ENCODE results near the gene ID1.
"Not testable (repeated sequence)": the region's sequence is repeated elsewhere in the genome, so short reads cannot be mapped to it uniquely, and the experiment has no call there.

ID1 gene

GRCh38 chr20:31637660-31638059, 32.6 kb downstream of the ID1 start, which contains the start of gene COX4I2:
TSS of gene COX4I2 (plus strand) at chr20:31637912. CDS start at chr20:31639018, 1,106 bp downstream.
- no peak for DNase-seq (ENCODE audit: low spot score)

GRCh38 chr20:31638317-31638716, 33.2 kb downstream of the ID1 start:
- no peak for DNase-seq (ENCODE audit: low spot score)

DNA sequence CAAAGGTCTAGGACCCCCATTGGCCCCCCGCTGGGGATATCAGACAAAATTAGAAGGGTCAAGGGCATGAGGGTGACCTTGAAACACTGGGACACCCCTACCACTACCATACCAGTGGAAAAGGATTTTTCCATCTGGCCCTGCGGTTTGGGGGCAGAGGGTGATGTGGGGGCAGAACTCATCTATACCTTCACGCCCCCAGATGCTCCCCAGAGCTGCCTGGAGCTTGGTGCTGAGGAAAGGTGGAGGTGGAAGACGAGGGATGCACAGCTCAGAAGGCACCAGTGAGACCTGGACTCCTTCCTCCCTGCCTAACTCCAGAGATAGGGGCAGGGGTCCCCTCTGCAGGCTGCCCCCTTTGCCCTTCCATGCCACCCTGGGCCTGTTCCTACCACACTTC, 33.7 kb downstream of the ID1 start:
- no peak for DNase-seq (ENCODE audit: low spot score)

DNA sequence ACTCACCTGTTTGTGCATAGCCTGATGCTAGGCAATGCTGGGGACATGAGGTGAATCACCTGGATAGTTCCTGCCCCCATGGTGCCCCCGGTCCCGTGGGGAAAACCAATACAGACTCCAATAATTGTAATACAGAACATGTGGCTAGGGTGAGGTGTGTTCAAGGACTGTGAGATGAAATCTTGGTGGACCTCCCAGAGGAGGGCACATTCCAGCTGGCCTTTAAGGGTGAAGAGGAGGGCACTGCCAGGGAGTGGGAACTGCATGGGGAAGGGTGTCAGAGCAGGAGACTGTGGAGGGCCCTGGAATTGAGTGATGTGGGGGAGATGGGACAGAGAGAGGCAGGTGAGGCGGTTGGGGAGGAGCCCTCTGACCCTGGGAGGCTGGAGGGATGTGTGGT, 35.2 kb downstream of the ID1 start:
- no peak for DNase-seq (ENCODE audit: low spot score)

GRCh38 chr20:31641391-31641790, 36.3 kb downstream of the ID1 start:
- DNase-seq (ENCODE audit: low spot score) = no peak

DNA sequence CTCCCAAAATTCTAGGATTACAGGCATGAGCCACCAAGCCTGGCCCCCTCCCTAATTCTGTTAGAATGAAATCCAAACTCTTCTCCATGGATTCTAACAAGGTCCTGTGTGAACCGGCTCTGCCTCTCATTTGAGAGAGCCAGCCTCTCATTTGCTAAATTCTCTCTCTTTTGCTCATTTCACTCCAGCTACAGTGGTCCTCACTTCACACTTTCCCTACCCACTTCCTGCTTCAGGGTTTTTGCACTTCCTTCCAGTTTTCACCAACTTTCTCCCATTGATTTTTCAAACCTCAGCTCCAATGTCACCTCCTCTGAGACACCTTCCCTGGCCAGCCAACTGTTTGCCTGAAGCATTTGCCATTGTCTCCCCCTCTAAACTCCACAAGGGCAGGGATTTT, 37.7 kb downstream of the ID1 start:
- no peak for DNase-seq (ENCODE audit: low spot score)

- DNase-seq (ENCODE audit: low spot score) = no peak
Measured at GRCh38 chr20:31643522-31643921, 38.4 kb downstream of the ID1 start.

DNA sequence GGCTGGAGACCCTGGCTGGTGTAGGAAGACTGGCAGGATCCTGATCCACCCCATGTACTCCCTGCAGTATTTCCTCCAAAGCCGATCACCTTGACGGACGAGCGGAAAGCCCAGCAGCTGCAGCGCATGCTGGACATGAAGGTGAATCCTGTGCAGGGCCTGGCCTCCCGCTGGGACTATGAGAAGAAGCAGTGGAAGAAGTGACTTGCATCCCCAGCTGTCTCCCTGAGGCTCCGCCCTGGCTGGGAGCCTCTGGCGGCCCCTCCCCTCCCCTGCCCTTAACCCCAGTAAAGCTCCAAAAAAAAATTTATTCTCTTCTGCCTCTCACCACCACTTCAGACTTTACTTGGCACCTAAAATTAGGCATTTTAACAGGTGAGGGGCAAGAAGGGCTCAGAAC, 39.6 kb downstream of the ID1 start:
- DNase-seq (ENCODE audit: low spot score) = no peak

DNA sequence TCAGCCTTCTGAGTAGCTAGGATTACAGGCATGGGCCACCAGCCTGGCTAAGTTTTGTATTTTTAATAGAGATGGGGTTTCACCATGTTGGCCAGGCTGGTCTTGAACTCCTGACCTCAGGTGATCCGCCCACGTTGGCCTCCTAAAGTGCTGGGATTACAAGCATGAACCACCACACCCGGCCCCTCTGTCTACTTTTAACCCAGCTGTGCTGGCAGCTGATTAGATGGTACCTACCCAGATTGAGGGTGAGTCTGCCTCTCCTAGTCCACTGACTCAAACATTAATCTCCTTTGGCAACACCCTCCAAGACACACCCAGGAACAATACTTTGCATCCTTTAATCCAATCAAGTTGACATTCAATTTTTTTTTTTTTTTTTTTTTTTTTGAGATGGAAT, 43.0 kb downstream of the ID1 start:
- DNase-seq (ENCODE audit: low spot score) = not testable (repeated sequence)

GRCh38 chr20:31652917-31653396, 47.9 kb downstream of the ID1 start:
- no peak for DNase-seq (ENCODE audit: low spot score)

DNA sequence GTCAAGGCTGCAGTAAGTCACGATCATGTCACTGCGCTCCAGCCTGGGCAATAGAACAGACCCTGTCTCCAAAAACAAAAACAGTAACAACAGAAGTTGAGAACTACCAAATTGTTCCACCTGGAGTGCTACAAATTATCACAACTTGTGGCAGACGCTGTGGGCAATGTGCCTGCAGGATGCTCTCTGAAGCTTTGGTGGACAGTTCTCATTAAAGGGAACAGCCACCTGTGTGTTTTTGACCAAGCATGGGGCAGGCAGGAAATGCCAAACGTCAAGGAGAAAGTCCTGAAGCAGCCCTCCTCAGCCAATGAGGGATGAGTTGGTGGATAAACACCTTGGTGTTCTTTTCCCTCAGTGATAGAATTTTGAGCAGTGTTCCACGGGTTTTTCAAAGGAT, 48.5 kb downstream of the ID1 start:
- no peak for DNase-seq (ENCODE audit: low spot score)

DNA sequence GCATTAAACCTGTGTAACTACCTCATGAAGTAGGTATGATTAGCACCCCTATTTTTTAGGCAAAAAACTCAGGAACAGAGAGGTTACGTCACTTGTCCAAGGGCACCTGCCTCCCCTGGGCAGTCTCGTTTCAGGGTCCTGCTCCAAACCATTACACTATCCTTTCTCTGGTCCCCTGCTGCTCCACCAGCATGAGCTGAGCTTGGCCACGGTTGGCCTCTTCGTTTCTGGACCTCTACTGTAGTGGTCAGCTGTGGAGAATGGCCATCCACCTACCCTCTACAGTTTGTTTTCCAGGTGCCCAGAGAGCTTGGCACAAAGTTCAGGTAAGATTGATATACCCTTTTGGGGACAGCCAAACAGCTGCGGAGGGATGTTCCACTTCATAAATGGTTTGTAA, 49.4 kb downstream of the ID1 start:
- DNase-seq (ENCODE audit: low spot score) = no peak
